Amygdala (tissue), 56 donors: ENCODE results near the gene OTOF.

Source experiments
- DNase-seq, 56 donors: peaks; one replicate each; lab custom pipeline; 2025; lab: John Stamatoyannopoulos, UW

The OTOF gene

GRCh38 chr2:26421961-26422360 is 56.0 kb downstream of the OTOF start:
- no peak for DNase-seq

DNA sequence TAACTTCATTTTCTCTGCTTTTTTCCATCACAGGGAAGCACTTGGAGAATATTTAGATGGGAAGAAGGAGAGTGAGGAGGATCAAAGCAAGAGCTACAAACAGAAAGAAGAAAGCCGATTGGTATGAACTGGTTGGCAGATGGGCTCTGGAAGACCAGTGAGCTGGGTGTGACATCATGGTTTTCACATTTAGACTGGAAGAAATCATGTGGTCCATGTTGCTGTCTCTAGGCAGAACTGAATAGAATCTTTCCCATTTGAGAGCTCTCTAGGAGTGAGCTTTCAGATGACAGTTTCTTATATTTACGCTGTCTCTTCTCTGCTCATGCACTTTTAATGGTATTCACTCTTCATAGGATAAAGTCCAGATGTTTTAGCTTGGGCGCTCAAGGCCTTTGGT is 63.6 kb downstream of the OTOF start:
- peak in 1 of 56 donors; percentile 8 for DNase-seq

GRCh38 chr2:26412091-26412673 is 65.7 kb downstream of the OTOF start:
- no peak for DNase-seq

DNA sequence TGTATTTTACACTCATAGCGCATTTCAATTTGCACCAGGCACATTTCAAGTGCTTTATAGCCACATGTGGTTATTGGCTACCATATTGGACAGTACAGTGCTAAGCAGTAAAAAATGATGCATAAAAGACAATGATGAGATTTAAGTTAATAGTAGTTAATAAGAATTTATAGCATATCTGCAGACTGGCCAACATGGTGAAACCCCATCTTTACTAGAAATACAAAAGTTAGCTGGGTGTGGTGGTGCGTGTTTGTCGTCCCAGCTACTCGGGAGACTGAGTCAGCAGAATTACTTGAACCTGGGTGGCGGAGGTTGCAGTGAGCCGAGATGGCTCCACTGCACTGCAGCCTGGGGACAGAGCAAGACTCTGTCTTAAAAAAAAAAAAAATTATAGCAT is 66.5 kb downstream of the OTOF start:
- no peak for DNase-seq

DNA sequence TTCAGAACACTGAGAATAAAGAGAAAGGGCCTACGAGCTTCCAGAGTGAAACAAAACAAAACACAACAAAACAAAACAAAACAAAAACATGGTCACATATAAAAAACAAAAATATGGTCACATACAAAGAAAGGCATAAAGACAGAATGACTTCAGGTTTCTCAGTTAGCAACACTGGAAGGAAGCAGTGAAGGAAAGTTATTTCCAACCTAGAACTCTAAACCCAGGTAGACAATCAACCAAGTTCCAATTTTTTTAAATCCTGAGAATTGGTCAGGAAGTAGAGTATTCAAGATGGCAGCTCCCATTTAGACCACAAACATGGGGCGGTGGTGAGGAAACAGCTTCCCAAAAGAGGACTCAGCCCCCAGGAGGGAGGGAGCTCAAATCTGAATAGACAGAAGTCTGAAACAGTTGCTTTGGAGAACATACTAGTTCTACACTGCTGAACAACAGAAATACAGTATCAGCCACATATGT is 67.1 kb downstream of the OTOF start:
- DNase-seq = no peak

- no peak for DNase-seq
Measured at GRCh38 chr2:26409785-26410184, 68.1 kb downstream of the OTOF start.

DNA sequence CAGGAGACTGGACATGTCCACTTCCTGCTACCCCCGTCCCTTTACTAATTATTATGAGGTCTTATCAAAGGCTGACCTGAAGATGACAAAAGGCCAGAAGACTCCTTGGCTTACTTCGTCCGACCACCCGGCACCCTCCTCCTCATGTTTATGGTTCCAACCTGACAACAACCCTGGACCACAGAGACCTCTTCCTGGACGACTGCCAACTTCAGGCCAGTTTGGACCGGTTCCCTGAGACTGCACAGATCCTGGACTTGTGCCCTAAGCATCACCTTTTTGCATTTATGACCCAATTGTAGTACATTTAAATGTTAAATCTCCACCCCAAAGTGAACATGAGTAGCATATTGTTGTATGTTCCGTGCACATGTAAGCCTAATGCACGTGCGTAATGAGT is 70.4 kb downstream of the OTOF start:
- DNase-seq = no peak
